LHCN-M2 (cell line): Measurements from ENCODE around the gene SLC16A8. TPM values are rescaled to one million over a fixed set of nuclear protein-coding genes. Genes with fewer than 3 reads are reported as not detected.

Source experiments
- DNase-seq: peaks from one replicate; pipeline ENCODE4 v3.0.0-alpha.2; 2012; ENCODE audit warnings: low read depth
- total RNA-seq: library from RNA; depleted of rRNA; stranded (reverse); fragments of >200 nt; gene quantifications from 2 replicates; pipeline ENCODE4 v1.2.3, GENCODE V29; 2014

SLC16A8 gene
- total RNA-seq, 1 experiment from 2014 or later: not detected

DNA sequence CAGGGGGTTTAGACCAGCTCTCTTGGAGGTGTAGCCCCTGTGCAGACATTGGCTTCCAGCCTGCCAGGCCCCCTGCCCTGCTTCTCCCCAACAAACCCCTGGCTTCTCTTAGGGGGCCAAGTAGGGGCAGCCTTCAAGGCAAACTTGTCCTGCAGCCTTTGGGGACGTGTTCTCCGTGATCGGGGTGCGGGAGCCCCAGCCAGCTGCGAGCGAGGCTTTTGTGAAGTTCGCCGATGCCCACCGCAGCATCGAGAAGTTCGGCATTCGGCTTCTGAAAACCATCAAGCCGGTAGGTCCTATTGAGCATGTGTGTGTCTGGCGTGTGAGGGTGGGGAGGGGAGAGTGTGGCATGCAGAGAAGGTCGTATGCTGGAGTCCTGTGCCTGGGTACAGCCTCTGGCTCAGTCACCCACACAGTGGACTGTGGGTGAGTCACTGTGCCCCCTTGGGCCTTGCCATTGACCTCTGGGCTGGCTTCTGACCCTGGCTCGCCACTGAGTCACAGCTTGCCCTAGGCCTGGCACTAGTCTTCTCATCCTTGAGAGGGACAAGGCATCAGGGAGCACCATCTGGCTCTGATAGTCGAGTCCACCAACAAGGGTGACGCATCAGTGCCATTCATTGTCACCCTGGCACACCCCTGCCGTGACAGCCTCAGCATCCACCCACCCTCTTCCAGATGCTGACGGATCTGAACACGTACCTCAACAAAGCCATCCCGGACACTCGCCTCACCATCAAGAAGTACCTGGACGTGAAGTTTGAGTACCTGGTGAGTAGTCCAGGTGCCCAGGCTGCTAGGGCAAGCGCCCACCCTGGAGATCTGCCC is 11.4 kb downstream of the SLC16A8 start:
- DNase-seq: no peak

DNA sequence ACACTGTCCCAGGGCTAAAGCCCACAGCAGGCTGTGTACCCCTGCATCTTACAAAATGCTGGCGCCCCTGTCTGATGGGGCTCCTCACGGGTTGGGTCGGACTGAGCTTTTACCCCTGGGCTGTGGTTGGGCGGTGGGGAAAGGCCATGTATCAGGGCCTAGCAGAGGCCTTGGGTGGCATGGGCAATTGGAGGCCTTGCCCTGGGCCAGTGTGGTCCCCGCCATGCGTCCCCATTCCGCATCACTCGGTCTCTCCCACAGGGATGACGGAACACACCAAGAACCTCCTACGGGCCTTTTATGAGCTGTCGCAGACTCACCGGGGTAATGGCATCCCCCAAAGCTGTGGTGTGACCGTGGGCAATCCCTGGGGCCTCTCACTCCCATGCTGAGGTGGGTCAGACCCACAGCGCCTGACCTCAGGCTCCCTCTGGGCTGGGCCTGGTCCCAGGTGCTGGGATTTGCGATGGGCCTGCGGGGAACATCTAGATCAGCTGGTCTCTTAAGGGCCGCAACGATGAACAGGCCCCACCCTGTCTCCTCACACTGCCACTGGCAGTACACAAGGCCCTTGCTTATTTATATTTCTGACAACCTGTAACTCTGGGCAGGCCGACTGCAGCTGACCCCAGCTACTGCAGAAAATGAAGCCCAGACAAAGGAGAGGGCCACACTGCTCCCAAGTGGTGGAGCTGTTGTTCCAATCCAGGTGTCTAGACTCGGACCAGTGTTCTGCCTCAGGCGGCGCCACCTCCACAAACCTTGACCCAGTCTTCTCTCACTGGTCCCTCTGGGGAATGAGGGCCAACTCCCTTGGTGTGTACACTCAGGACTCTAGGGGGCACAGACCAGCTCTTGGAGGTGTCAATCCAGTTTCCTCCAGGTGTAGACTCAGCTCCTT is 12.3 kb downstream of the SLC16A8 start:
- DNase-seq: no peak

DNA sequence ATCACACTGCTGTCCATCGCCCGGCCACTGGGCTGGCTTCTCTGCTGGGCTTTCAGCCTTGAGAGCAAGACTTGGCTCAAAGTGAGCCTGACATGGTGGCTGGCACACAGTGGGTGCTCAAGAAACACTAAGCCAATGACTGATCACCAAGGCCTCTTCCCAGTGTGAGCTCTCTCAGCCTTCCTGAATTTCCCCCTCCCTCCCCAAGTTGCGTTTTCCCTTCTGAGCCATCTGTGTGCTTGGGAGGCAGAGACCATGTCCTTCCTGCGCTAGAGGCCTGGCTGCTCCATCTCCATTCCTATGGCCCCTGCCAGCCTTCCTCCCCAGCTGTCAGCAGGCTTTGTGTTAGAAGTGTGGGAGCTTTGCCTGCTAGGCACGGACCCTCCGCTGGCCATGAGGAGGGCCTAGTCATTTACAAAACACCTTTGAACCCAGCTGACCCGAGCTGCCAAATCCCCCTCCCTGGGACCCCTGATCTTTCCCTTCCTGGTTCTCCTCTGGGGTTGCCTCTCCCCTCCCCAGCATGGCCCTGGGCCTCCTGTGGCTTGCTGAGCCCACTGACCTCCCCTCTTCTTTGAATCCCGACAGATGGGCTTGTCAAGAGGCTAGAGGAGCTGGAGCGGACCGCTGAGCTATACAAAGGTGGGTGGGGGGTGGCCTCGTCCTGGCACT is 13.6 kb downstream of the SLC16A8 start:
- DNase-seq: no peak

DNA sequence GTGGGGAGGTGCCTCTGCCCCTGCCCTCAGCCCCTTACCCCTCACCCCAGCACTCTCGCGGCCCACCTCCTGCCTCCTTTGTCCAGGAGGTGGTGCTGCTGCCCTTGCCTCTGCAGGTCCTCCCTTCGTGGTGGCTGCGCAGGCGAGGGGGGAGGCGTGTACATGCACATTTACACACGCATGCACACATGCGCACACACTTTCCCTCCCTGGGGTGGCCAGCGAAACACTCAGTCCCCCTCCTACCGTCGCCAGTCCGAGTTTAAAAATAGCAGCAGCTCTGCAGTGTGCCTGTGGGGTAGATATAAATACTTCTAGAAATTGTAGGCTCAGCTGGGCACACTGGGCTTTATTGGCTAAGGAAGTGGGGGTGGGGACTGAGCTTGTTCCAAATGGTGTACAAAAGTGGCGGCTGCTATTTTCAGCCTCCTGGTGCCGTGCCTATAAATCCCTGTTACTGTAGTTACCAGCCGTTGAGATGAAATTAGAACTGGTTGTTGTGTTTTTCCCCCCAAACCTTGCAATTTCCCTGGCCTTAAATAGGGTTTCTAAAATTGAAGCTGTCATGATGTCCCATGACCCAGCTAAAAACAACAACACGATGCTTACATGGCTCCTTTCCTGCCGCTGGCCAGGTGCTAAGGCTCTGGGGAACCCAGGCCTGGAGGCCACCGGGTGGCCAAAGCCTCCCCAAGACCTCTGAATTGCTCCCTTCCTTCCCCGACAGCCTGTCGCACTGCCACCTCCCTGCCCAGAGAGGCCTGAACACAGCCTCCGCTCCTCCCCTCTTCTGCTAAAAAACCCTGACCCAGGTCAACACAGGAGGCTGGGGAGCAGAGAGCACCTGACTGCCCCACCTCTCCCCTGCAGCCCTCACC is 14.4 kb downstream of the SLC16A8 start:
- peak; percentile 51 for DNase-seq

DNA sequence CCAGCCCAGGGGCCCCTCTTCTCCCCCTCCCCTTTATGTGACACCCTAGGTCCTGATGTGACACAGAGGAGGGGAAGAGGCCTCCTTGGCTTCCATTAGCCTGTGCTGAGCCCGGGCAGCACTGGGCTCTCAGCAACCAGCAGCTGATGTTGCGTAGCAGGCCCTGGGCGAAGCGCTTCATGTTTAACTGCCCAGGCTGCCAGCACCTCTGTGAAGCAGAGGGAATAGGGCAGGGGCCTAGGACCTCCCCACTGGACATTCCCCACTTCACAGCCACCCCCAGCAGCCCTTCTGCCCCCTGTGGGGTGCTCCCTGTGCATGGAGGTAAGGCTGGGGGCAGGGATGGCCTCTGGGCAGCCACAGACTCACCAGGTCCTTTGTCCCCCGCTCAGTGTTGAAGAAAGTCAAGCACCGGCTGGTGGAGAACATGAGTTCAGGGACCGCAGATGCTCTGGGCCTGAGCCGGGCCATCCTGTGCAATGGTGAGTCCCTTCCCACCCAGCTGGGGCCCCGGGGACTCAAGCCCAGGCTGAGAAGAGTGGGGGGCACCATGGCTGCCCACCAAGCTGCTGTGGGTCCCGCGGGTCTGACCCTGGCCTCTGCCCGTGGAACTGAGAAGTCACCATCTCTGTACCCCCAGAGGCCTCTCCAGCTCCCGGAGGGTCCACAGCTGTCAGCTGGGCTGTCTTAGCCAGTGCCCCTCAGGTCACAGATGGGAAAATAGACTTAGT is 15.2 kb downstream of the SLC16A8 start:
- no peak for DNase-seq

DNA sequence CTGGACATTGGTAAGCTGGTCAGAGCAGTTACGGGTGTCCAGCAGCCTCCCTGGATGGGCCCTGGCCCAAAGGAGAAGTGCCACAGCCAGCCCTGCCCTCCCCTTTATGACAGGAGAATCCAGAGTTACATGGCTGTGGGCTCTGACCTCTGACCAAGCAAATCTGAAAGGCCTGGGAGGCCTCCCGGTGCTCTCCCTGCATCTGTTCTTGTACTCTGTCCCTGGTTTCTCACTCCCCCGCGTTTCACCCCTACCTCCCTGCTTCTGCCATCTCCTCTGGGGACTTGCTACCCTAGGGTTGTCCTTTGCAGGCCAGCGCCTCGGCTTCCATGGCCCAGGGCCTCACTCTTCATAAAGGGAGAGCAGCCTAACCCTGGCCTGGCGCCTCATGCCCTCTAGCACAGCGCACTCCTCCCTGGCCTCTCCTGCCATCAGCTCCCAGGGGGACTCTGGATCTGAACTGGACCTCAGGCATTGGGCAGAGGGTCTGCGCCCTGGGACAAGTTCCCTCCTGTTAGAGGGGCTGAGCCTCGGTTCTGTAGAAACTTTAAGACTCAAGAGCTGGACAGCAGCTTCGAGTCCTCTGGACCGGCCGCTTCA is 16.1 kb downstream of the SLC16A8 start:
- no peak for DNase-seq

DNA sequence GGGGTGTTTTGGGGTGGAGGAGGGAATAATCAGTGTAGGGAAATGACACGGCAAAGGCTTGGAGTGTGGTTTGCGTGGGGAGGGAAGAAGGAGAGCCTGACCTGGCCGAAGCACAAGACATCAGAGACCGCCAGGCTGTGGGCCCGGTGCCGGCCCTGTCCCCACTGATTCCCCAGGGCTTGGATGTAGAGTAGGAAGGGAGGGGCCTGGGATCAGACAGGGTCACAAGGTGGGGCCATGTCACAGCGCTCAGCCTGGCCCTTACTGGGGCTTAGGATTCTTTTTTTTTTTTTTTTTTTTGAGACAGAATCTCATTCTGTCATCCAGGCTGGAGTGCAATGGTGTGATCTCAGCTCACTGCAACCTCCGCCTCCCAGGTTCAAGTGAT is 17.0 kb downstream of the SLC16A8 start:
- no peak for DNase-seq

DNA sequence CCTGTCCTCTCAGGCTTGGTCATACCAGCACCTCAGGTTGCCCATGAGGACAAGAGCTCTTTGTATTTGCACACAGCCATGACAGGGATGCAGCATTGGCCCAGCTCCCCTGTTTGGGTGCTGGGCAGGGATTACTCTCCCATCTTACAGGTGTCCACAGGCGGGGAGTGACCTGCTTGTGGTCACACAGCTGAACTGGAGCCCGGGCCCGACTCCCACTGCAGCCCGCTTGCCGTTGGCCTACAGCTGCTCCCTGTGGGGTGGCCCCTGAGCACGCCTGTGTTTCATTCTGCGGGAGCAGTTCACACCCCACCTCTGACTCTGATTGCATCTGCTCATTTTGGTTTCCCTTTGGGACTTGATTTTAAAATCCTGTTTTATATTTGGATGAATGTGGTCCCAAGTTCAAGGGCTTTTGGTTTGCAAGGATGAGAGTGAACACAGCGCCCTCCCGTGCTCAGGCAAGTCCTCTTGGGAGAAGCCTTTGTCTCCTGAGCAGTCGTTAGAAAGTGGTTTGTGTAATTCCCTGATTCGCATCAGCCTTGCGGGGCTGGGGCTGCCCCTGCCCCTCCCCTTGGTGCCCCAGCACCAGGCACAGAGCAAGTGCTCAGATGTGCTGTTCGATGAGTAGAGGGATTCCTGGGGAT is 17.5 kb downstream of the SLC16A8 start:
- DNase-seq: no peak

DNA sequence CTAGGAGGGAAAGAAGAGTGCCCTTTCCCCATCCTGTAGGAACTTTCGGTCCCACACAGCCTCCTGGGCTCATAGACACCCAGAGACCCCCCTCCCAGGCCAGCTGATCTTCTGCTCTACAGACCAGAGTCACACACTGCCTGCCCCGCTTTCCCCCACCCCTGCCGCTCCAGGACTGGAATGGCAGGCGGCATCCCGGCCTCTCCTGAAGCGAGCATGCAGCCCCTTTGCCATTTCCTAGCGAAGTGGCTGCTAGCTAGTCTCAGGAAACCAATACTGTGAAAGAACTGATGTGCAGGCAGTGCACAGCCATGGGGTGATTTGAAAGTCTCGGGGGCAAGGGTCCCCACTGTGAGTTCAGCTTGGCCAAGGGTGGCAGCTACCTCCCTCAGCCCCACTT is 18.4 kb downstream of the SLC16A8 start:
- no peak for DNase-seq

DNA sequence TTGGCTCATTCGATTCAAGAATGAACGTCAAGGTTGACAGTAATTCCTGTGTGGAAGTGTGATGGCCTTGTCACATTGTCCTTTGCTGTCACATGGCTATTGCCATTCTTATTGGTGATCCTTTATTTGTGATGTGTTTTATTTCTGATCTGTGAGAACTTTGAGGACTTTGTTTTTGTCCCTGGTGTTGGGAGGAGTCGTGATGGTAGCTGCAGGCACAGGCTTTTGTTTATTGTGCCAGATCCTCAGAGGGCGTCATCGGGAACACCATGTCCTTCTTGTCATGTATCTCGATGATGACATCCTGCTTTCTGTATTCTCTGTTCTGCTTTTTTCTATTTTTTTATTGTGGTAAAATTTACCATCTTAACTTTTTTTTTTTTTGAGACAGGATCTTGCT is 21.2 kb downstream of the SLC16A8 start:
- no peak for DNase-seq

DNA sequence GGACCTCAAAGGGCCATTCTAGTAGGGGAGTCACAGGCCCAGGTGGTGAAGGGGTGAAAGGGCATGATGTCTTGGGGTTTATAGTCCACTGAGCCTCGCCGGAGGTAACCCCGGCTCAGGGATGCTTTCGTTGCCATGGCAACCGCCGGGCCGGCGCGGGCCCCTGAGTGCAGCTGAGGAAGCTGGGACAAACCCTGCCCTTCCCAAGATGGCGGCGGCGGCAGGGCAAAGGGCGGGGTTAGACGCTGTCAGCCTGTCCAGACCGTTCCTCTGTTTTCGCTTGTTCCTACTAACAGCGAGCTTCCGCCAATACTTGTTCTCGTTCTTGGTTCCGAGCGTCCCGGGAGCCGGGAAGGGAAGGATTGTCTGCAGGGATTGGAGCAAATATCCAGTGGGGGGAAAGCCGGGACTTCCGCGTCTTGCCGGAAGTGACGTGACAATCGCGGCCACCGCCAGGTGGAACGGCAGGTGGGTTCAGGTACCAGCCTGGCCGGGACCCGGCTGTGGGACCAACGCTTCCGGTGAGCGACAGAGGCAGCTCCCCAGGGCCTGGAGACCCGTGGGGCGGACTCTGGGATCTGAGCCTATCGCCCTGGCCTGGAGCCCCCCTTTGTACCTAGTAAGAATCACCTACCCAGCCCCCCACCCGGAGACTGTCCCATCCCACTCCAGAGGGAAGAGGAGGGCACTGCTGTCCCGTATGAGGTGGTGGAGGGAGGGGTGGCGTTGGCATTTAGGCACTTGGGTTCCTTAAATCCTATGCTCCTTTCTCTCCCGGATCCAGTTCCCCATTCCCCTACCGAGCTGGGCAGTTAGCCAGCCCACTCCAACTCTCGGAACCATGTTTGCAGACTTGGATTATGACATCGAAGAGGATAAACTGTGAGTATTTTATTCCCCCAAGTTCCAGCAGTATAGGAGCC is 26.8 kb downstream of the SLC16A8 start, which contains the start of gene PICK1:
TSS of gene PICK1 (plus strand) at position 436 of the 923 bp plus-strand sequence. CDS start at position 842, 406 bp downstream.
- DNase-seq: peak; percentile 73

DNA sequence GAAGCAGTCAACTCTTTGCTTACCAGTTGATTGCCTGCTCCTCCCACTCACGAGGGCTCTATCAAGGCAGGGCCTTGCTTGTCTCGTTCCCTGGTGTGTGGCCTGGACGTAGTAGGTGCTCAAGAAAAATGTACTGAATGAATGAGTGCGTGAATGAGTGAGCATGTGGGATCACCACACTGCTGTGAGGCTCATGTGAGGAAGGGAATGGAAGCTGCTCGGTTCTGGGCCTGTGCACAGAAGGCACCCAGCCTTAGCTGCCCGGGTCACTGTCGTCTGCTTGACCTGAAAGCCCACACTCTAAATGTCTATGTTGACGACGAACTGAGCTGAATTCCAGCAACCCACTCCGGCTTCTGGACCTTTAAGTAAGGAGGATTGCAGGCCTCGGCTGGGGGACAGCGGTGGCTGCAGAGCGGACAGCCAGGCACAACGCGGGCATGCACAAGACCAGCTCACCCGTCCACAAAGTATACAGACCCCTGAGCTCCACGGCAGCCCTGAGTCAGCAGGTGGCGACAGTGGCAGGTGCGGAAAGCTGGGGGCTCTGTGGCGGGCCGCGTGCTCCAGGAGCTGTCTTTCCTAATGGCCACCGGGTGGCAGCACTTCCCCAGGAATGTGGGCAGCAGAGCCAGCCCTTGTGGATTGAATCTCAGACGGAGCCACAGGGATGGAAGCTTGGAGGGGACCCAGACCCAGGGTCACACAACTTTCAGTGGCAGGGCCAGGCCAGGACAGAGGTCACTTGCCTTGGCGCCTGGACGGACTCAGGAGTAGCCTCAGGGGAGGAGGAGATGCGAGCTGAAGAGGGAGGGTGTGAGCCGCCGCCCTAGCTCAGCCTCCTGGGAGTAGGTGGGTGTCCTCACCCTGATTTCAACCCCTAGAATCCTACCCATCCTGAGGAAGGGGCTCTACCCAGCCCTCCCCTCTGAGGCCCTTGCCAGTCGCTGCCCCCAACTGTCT is 31.8 kb downstream of the SLC16A8 start:
- DNase-seq: peak; percentile 55

DNA sequence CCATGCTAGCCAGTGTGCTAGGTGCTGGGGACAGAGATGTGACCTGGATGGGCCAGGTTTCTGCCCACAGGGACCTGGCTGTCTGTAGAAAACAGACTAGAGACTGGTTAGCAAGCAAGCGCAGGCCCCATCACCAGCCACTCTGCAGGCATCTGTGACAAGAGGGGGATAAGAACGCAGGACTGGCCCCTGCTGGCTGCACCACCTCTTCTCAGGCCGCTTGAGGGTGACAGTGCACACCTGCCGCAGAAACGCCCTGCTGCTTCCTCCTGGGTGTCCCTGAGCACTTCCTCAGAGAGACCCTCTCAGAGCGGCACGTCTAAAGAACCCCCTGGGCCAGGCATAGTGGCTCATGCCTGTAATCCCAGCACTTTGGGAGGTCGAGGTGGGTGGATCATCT is 32.7 kb downstream of the SLC16A8 start:
- no peak for DNase-seq

DNA sequence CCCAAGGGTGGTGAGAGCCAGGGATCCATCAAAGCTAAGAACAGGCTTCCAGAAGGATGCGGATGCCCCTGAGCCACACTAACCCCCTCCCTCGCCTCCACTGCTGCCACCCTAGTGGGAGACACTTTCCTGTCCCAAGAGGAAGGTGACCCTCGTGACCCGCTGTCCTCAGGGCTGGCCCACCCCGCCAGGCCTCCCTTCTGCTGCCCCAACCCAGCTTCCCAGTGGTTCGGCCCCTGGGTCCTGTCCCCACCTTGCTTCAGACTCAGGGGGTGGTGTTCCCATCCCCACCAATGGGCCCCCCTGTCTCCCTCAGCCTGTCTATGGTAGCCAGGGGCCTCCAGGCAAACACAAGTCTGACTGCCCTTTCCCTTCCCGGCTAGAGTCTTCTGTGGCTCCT is 33.3 kb downstream of the SLC16A8 start:
- DNase-seq: no peak

DNA sequence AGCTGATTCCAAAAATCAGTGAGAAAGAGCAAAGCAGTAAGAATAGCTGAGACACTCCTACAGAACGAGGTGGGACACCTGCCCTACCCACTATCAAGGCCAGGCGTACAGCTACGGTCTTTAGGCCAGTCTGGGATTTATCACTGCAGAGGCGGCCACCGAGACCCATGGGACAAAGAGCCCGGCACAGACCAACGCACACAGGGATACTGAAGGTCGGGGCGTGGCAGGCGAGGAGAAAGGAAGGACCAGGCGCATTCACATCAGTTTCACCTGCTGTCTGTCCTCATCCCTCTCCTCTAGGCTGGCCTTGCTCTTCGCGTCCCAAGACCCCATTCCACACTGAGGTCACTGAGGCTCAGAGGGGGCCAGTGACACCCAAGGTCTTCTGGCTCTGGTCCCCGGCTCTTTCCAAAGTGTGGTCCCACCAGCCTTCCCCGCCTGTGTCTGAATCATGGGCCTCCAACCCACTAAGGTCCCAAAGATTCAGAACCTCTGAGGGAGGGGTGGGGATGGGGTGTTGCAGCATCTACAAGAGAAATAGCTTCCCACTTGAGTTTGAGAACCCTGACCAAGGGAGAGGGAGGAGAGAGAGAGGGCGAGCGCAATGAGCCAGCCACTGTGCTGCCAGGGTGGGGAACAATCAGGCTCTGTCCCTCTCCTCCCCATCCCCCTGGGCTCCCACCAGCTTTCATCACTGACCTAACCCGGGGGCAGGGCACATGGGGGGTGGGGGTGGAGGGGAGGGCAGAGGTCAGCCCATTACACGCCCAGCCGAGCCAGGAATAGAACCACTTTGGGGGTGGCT is 34.0 kb downstream of the SLC16A8 start:
- DNase-seq: no peak

DNA sequence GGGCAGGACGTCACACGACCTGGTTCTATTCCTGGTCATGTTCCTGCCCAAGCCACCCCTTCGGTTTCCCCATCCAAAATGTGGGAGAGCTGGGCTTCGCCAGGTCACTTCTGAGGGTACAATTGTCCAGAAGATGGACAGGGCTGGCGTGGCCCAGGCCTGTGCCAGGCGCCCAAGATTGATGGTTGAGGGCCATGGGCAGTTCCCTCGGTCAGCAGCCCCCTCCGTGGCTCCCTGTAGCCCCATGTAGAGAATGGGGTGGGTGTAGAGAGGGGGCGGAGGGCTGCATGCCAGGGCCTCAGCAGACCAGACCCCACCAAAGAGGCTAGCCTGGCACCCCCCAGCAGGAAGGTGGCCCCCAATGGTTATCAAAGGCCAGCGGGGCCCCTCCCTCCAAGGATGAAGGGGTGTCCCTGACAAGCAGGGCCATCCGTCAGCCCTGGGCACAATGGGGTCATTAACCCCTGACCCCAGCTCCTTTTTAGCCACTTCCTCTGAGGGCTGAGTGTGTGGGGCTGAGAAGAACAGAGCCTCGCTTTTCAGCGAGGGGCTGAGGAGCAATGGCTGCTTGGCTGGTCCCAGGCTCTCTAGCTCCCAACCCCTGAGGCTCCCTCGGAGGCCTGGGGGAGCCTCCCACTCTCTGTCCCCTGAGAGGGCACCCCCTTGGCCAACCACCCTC is 37.8 kb downstream of the SLC16A8 start:
- no peak for DNase-seq
